MM.1S (cell line): ENCODE results near the gene ABCC4.
"Not testable (repeated sequence)": the region's sequence is repeated elsewhere in the genome, so short reads cannot be mapped to it uniquely, and the experiment has no call there.

Experiments used
- EZH2phosphoT487 ChIP-seq: fragments of 300-600 bp; sonication (generic); IDR thresholded peaks from 2 replicates; pipeline ENCODE4 v1.6.1; 2018; ENCODE audit warnings: antibody characterized with exemption, low read length
- TF ChIP-seq, protein P1 (sequence below): fragments of 300-600 bp; sonication (generic); IDR thresholded peaks from 2 replicates; pipeline ENCODE4 v1.5.1; 2016; ENCODE audit warnings: antibody characterized with exemption, low read length, mixed read lengths

DNA sequence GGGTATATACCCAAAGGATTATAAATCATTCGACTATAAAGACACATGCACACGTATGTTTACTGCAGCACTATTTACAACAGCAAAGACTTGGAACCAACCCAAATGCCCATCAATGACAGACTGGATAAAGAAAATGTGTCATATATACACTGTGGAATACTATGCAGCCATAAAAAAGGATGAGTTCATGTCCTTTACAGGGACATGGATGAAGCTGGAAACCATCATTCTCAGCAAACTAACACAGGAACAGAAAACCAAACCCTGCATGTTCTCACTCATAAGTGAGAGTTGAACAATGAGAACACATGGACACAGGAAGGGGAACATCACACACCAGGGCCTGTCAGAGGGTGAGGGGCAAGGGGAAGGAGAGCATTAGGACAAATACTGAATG lies 102.6 kb downstream of the ABCC4 start:
- TF ChIP-seq, protein P1, sequence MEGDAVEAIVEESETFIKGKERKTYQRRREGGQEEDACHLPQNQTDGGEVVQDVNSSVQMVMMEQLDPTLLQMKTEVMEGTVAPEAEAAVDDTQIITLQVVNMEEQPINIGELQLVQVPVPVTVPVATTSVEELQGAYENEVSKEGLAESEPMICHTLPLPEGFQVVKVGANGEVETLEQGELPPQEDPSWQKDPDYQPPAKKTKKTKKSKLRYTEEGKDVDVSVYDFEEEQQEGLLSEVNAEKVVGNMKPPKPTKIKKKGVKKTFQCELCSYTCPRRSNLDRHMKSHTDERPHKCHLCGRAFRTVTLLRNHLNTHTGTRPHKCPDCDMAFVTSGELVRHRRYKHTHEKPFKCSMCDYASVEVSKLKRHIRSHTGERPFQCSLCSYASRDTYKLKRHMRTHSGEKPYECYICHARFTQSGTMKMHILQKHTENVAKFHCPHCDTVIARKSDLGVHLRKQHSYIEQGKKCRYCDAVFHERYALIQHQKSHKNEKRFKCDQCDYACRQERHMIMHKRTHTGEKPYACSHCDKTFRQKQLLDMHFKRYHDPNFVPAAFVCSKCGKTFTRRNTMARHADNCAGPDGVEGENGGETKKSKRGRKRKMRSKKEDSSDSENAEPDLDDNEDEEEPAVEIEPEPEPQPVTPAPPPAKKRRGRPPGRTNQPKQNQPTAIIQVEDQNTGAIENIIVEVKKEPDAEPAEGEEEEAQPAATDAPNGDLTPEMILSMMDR = not testable (repeated sequence)
- not testable (repeated sequence) for TF ChIP-seq EZH2phosphoT487
